D721Med (cell line): ENCODE results near the gene PLEKHM3.

Source experiments
- DNase-seq: peaks from one replicate; pipeline ENCODE4 v3.0.0; 2011; ENCODE audit warnings: low spot score; ENCODE audit not compliant: insufficient read length
- FAIRE-seq: peaks from 2 replicates; lab custom pipeline; 2011; peaks lifted over from hg19 to GRCh38; lab: Jason Lieb, UNC
- CTCF ChIP-seq: IDR thresholded peaks from 2 replicates; pipeline ENCODE4 v1.5.1; 2012; ENCODE audit warnings: mild to moderate bottlenecking, control low read depth; ENCODE audit not compliant: insufficient read depth; ENCODE audit errors: missing control alignments

Gene PLEKHM3

DNA sequence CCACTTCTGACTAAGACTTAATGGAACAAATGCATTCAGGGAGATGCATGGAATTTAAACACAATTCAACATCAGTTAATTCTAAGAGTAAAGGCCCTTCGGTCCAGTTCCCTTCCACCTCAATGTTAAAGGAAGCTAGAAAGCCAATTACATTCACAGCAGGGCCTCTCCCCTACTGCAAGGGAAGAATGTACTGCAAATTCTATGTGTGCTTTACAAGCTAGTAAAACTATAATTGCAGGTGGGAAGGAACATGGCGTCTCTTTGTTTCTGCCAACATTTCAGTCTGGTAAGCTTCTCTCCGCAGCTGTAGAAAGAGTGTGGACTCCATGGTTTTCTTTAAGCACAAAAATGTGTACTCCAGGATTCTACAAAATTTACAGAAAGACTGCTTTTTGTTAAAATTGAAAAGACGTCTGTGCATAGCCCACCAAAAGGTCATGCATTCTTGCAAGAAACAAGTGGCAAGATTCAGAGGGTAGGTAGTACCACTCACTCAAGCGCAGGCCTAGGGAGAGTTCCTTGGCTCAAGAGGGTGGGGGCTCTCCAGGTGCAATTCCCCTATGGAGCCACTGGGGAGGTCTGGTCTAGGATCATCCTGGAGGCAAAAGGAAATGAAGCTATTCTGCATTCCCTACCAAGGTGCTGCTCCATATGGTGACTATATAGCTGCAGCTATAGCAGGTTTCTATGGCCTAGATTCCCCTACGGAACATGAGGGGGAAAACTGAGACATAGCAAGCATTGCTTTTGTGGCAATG is 128.6 kb downstream of the PLEKHM3 start:
- TF ChIP-seq CTCF: no peak
- DNase-seq (no peak), FAIRE-seq (no peak)

DNA sequence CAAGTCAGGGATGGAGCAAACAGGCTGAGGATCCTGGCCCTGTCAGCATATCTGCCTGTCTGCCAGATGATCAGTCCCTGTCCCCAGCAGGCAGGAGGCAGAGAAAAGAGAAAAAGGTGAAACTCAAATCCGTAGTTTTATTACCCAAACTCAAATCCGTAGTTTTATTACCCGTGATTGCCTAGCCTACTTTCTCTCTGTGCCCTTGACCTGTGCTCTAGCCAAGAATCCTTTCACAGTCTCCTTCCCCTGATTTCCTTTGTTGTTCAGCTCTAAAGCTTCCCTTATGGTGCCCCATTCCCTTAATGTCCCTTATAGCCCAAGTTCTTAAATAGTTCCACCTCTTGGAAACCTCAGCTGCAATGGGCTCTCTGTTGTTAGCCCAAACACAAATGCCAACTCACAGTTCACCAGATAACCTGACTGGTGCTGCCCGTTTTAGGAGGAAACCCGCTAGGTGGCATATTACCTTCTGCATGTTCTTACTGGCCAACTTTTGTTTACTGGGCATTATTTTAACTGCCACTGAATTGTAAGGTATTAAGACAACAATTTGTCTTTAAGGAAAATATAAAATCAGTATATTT is 130.0 kb downstream of the PLEKHM3 start:
- no peak for FAIRE-seq

GRCh38 chr2:207892716-207893402 is 132.5 kb downstream of the PLEKHM3 start:
- DNase-seq (no peak), FAIRE-seq (no peak)
- no peak for TF ChIP-seq CTCF

More for the DNA sequence above, 130.0 kb downstream of the PLEKHM3 start:
- no peak for DNase-seq
- TF ChIP-seq CTCF: no peak

- no peak for DNase-seq
- FAIRE-seq: no peak
- no peak for TF ChIP-seq CTCF
Measured at GRCh38 chr2:207891086-207891844, 134.1 kb downstream of the PLEKHM3 start.

GRCh38 chr2:207887500-207887899 is 137.8 kb downstream of the PLEKHM3 start:
- no peak for FAIRE-seq
- DNase-seq: no peak
- no peak for TF ChIP-seq CTCF

DNA sequence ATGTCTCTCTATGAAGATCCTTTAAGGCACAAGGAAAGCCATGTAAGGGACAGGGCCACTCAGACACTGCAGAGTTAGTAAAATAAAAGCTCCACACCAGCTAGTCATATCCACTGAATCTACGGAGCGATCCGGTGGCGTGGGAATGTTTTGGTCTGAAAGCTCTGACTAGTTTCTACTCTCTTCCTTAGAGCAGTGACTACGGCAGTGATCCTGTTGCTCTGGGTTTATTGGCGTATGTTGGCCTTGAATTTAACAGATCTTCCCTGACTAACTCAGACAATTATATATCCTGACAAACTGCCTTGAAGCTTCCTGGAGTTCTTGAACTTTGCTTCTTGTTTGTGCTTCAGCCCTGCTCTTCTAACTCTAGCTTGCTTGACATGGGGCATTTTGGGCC is 140.3 kb downstream of the PLEKHM3 start:
- DNase-seq (no peak), FAIRE-seq (no peak)
- TF ChIP-seq CTCF: no peak
